K562 (cell line): ENCODE data around the gene ZNF33A. TPM values are rescaled to one million over a fixed set of nuclear protein-coding genes. Genes with fewer than 3 reads are reported as not detected.
"Not testable (repeated sequence)": the region's sequence is repeated elsewhere in the genome, so short reads cannot be mapped to it uniquely, and the experiment has no call there.

Experiments
- ATAC-seq: fragments of 200-7000 bp; cut with Tn5 transposase; 3 replicates; pipeline ENCODE4 v1.9.1; 2020; ENCODE audit warnings: moderate library complexity
- BruUV-seq: library from RNA; stranded (reverse); fragments of 400-500 nt; replicated peaks from 2 replicates; lab custom pipeline; 2021; lab: Mats Ljungman, UMichigan
- CTCF ChIA-PET: fragments of 300-600 bp; formaldehyde crosslinking; extraction: SDS; loops from one replicate; lab custom pipeline; 2021; ENCODE audit warnings: low intra/inter-chr PET ratio; lab: Yijun Ruan, JAX
- POLR2A ChIA-PET: fragments of 300-600, 350-650 bp; sonication (Branson Sonifier 250); formaldehyde crosslinking; extraction: SDS; loops from one replicate; lab custom pipeline; 2021; ENCODE audit warnings: antibody characterized with exemption, inconsistent platforms; lab: Yijun Ruan, JAX
- DNase-seq, 4 experiments: peaks; one replicate each; pipeline versions ENCODE4 v3.0.0 to v3.0.0-alpha.2; 2011 to 2018; ENCODE audit warnings: low spot score in 3 of 4, mixed read lengths in 3 of 4; ENCODE audit errors: extremely low read depth in 1 of 4
- FAIRE-seq: peaks from 2 replicates; lab custom pipeline; 2011; peaks lifted over from hg19 to GRCh38; lab: Jason Lieb, UNC
- H2AFZ ChIP-seq: 2 replicates; pipeline ENCODE4 v1.6.0; 2011; ENCODE audit warnings: low read depth, low read length, control low read depth, inconsistent platforms
- H3K27ac ChIP-seq: fragments of 200-600 bp; 3 replicates; pipeline ENCODE4 v1.8.0; 2011; ENCODE audit warnings: low read depth, mild to moderate bottlenecking, control low read depth, inconsistent platforms, low read length, moderate library complexity, mixed read lengths; ENCODE audit errors: extremely low read depth
- H3K27me3 ChIP-seq, 2 experiments: fragments of 300-600 bp in 1 of 2; 2 replicates in 1 of 2; 3 replicates in 1 of 2; pipeline versions ENCODE4 v1.6.0 to v1.8.0; 2011; ENCODE audit warnings: inconsistent platforms in 2 of 2, low read length in 2 of 2, mild to moderate bottlenecking in 1 of 2, mixed read lengths in 1 of 2, moderate library complexity in 1 of 2; ENCODE audit not compliant: control insufficient read depth in 2 of 2, insufficient read depth in 2 of 2
- H3K36me3 ChIP-seq: fragments of 300-600 bp; 3 replicates; pipeline ENCODE4 v1.8.0; 2011; ENCODE audit warnings: mild to moderate bottlenecking, low read length, inconsistent platforms; ENCODE audit not compliant: control insufficient read depth, insufficient read depth
- H3K4me1 ChIP-seq, 2 experiments: fragments of 200-600 bp in 1 of 2; replicated peaks in 1 of 2; 2 replicates in 1 of 2; 3 replicates in 1 of 2; pipeline versions ENCODE4 v1.5.1 to v1.8.0; 2011; ENCODE audit warnings: inconsistent platforms in 2 of 2, low read length in 2 of 2, mild to moderate bottlenecking in 1 of 2, mixed read lengths in 1 of 2, moderate library complexity in 1 of 2; ENCODE audit not compliant: control insufficient read depth in 2 of 2, insufficient read depth in 2 of 2
- H3K4me2 ChIP-seq: 2 replicates; pipeline ENCODE4 v1.6.1; 2011; ENCODE audit warnings: low read length, control low read depth, inconsistent platforms, mixed read lengths; ENCODE audit not compliant: insufficient read depth
- H3K4me3 ChIP-seq: fragments of 200-600 bp; sonication (generic), shearing (Covaris generic); 2 replicates; pipeline ENCODE4 v1.5.1; 2016; ENCODE audit warnings: control low read depth, inconsistent platforms
- H3K79me2 ChIP-seq: fragments of 200-600 bp; 3 replicates; pipeline ENCODE4 v1.8.0; 2011; ENCODE audit warnings: low read length, inconsistent platforms; ENCODE audit not compliant: control insufficient read depth, insufficient read depth
- H3K9ac ChIP-seq, 2 experiments: 2 replicates each; pipeline versions ENCODE4 v1.6.0 to v1.6.1; 2011; ENCODE audit warnings: low read depth in 2 of 2, low read length in 2 of 2, control low read depth in 1 of 2, inconsistent platforms in 1 of 2, mild to moderate bottlenecking in 1 of 2, mixed read lengths in 1 of 2; ENCODE audit not compliant: insufficient read depth in 1 of 2
- H3K9me1 ChIP-seq: one replicate; pipeline ENCODE4 v1.6.0; 2011; ENCODE audit warnings: inconsistent platforms, mild to moderate bottlenecking, low read length, moderate library complexity; ENCODE audit not compliant: control insufficient read depth, insufficient read depth
- H3K9me3 ChIP-seq: replicated peaks from 2 replicates; pipeline ENCODE4 v1.5.1; 2011; ENCODE audit warnings: low read depth, low read length, inconsistent platforms; ENCODE audit not compliant: control insufficient read depth, insufficient read depth
- H4K20me1 ChIP-seq: replicated peaks from 2 replicates; pipeline ENCODE4 v1.6.1; 2011; ENCODE audit warnings: low read length, inconsistent platforms, mixed read lengths; ENCODE audit not compliant: control insufficient read depth, insufficient read depth
- NONO ChIP-seq, 2 experiments: fragments of 200-400 bp in 1 of 2; fragments of 450-650 bp in 1 of 2; formaldehyde crosslinking in 1 of 2; IDR thresholded peaks; 2 replicates each; pipeline ENCODE4 v1.6.1; 2017; ENCODE audit warnings: low read depth in 2 of 2, mild to moderate bottlenecking in 2 of 2, moderate library complexity in 2 of 2, low read length in 1 of 2
- POLR3A ChIP-seq: IDR thresholded peaks from 2 replicates; pipeline ENCODE4 v1.6.1; 2011; ENCODE audit warnings: borderline replicate concordance, mild to moderate bottlenecking, moderate library complexity; ENCODE audit not compliant: insufficient read length, insufficient read depth; ENCODE audit errors: extremely low read depth
- ZZZ3 ChIP-seq: fragments of 450-650 bp; IDR thresholded peaks from 2 replicates; pipeline ENCODE4 v1.6.1; 2016; ENCODE audit warnings: antibody characterized with exemption, mild to moderate bottlenecking, moderate library complexity
- WGBS: fragments of 100-300 bp; shearing (Covaris generic); methylation state at CpG from one replicate; pipeline ENCODE4 v1.1.6; 2016; ENCODE audit warnings: low coverage, mixed read lengths; ENCODE audit not compliant: insufficient coverage; ENCODE audit errors: missing lambda C conversion rate; 5-methylcytosine and 5-hydroxymethylcytosine counted together
- in situ Hi-C: fragments of 300-500 bp; cut with MboI; formaldehyde crosslinking; loops from 4 replicates; pipeline ENCODE4 v1.15.0; 2018; ENCODE audit warnings: inconsistent platforms, mixed read lengths
- intact Hi-C: fragments of 100-400 bp; cut with micrococcal nuclease; formaldehyde crosslinking; loops from 2 replicates; pipeline ENCODE4 v1.14.2; 2022
- polyA plus RNA-seq, 8 experiments: library from polyadenylated mRNA; depleted of rRNA in 4 of 8; stranded (reverse) in 5 of 8; unstranded in 3 of 8; fragments of >200 nt; fragmentation: Nextera tagmentation in 2 of 8; fragmentation: Illumina TruSeq in 1 of 8; extraction: Ambion mirVana in 2 of 8; extraction: Trizol in 1 of 8; gene quantifications; 2 replicates each; pipeline versions ENCODE4 v1.2.1 to v1.2.3, GENCODE V29; 2011 to 2014; ENCODE audit warnings: inconsistent platforms in 1 of 8, missing spikeins in 1 of 8
- total RNA-seq, 7 experiments: library from RNA; depleted of rRNA in 6 of 7; stranded (reverse); fragments of >200 nt in 6 of 7; fragmentation: Illumina TruSeq in 2 of 7; extraction: Trizol in 2 of 7; gene quantifications; 2 replicates each; pipeline versions ENCODE4 v1.2.1 to v1.2.3, GENCODE V29; 2011 to 2021; ENCODE audit warnings: low replicate concordance in 1 of 7

ZNF33A gene
- total and polyA plus RNA-seq, 9 of the 15 experiments (the other 6 are each of a cell fraction or from before 2014, with no cell fraction given) = 8.1 to 27.5 (median 16.4) TPM

DNA sequence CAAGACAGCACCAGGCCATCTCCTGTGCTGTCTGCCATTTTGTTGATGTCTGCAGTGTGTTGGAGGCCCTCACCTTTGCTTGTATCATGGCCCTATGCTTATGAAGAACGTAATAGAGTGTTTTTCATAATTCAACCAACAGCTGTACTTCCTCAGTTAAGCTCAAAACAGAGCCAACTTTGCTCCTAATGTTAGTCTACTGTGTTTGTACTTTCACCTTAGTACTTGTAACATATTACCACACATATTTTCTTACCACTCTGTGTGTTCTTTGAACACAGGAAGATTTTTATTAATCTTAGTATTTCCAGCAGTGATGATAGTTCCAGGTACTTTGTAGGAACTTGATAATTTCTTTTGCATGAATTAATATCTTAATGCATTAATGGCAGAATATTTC, 5.9 kb downstream of the ZNF33A start:
- Histone ChIP-seq H3K79me2 (peaks cover 14% of the 10 kb centered on the region), H3K9me3 (no peaks in the 10 kb centered on the region), H3K4me2 (no peak overlapping the region), H3K27ac (no peak overlapping the region), H3K4me3 (no peak overlapping the region), H3K9ac (no peak overlapping the region), H4K20me1 (no peaks in the 10 kb centered on the region), H3K9me1 (no peaks in the 10 kb centered on the region), H2AFZ (no peak overlapping the region), H3K36me3 (peaks cover 59% of the 10 kb centered on the region), H3K4me1 (no peaks in the 10 kb centered on the region), H3K27me3 (no peaks in the 10 kb centered on the region)
- CTCF ChIA-PET = no interaction called here
- no TSS peak for BruUV-seq
- no peak for ATAC-seq
- FAIRE-seq = no peak
- 90% methylated on average over 1 of the region's 1 CpG for WGBS
- POLR2A ChIA-PET = no interaction called here
- TF ChIP-seq NONO (IDR thresholded peaks at IDR 0.05; ENCODE audit: low read depth in 2 of 2, low read length in 1 of 2) = no peak
- TF ChIP-seq ZZZ3 = no peak
- TF ChIP-seq POLR3A = no peak
- no peak for DNase-seq
- intact Hi-C loops = no loop called here
- in situ Hi-C loops = no loop called here

DNA sequence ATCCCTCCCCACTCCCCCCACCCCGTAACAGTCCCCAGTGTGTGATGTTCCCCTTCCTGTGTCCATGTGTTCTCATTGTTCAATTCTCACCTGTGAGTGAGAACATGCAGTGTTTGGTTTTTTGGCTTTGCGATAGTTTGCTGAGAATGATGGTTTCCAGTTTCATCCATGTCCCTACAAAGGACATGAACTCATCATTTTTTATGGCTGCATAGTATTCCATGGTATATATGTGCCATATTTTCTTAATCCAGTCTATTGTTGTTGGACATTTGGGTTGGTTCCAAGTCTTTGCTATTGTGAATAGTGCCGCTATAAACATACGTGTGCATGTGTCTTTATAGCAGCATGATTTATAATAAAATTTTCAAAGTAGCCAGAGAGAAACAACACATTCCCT, 8.6 kb downstream of the ZNF33A start:
- H3K9me1 ChIP-seq = not testable (repeated sequence)

More for the DNA sequence above, 8.6 kb downstream of the ZNF33A start:
- H3K36me3 ChIP-seq = peaks cover 64% of the 10 kb centered on the region
- H4K20me1 ChIP-seq, H3K4me1 ChIP-seq, ATAC-seq, H3K79me2 ChIP-seq, BruUV-seq, H3K4me2 ChIP-seq, H3K9me3 ChIP-seq, FAIRE-seq, H3K4me3 ChIP-seq, in situ Hi-C loops, intact Hi-C loops, H3K27ac ChIP-seq, POLR2A ChIA-PET, H2AFZ ChIP-seq, CTCF ChIA-PET, H3K27me3 ChIP-seq, H3K9ac ChIP-seq, DNase-seq: not testable (repeated sequence)
- 100% methylated on average over 1 of the region's 4 CpGs for WGBS
